ENCODE results near the gene TOMM70. TPM values are rescaled to one million over a fixed set of nuclear protein-coding genes. Genes with fewer than 3 reads are reported as not detected.
A peak's percentile ranks its signal among the peaks of the same experiment; 100 is the strongest.
"Not testable (repeated sequence)": the region's sequence is repeated elsewhere in the genome, so short reads cannot be mapped to it uniquely, and the experiment has no call there.

TOMM70 gene
- total RNA-seq, 2 experiments from 2014 or later: 48.5 to 48.6 TPM

GRCh38 chr3:100354850-100355249 lies 46.0 kb downstream of the TOMM70 start:
- no peak overlapping the region for H3K27ac Mint-ChIP-seq
- peaks cover 6% of the 10 kb centered on the region for H3K9me3 Mint-ChIP-seq
- intact Hi-C loops (cut with micrococcal nuclease): no loop called here
- no peaks in the 10 kb centered on the region for H3K4me1 Mint-ChIP-seq (ENCODE audit: low read depth)
- no peaks in the 10 kb centered on the region for H3K27me3 Mint-ChIP-seq (ENCODE audit: low read depth)
- no peak overlapping the region for H3K4me3 Mint-ChIP-seq
- no peak for DNase-seq
- CTCF ChIA-PET: interaction anchor here (1.1 kb wide), 1 partner anchor 1219 kb away, joined by 3 read pairs; the partner anchor contains the start of gene PCNP
- peaks cover 52% of the 10 kb centered on the region for H3K36me3 Mint-ChIP-seq (ENCODE audit: low read depth)

DNA sequence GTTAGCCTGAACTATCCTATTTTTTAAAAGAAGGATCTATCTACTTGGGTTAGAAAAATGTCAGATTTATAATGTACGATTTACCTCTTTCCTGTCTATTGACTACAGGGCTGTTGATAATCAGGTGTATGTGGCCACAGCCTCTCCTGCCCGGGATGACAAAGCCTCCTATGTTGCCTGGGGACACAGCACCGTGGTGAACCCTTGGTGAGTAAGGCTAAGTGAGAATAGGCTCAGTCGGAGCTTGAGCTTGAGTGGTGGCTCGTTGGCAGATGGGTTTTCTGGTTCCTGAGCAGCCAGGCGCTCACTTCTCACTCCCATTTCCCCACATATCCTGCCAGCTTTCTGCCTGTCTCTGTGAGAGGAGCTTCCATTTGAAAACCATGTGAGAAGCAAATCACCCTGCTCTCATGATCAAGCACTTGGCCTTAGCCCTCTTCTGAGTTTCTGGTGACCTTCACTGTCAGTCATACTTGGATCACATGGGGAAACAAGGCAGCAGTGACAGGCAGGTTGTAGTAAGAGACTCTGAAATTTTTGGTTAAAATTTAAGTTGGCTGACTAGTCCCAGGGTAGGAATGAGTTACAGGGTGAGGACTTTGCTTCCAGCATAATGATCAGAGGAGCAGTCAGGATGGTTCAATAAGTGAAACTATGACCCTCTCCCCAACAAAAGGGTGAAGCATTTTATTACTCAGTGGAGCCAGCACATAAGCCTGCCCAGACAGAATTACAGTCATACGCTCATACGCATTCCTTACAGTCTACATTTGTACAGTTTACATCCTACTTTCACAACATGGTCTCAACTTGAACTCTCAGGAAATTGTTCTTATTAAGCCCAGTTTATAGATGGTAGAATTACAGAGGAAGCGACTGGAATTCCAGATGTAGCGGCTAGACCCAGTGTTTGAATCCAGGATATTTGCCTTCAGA lies 48.3 kb downstream of the TOMM70 start:
- H3K36me3 Mint-ChIP-seq (ENCODE audit: low read depth): peaks cover 47% of the 10 kb centered on the region
- CTCF ChIA-PET: no interaction called here
- H3K9me3 Mint-ChIP-seq: peaks cover 6% of the 10 kb centered on the region
- H3K27me3 Mint-ChIP-seq (ENCODE audit: low read depth): no peaks in the 10 kb centered on the region
- H3K27ac Mint-ChIP-seq: no peak overlapping the region
- no peak overlapping the region for H3K4me3 Mint-ChIP-seq
- no peaks in the 10 kb centered on the region for H3K4me1 Mint-ChIP-seq (ENCODE audit: low read depth)
- DNase-seq: no peak
- intact Hi-C loops (cut with micrococcal nuclease): no loop called here

DNA sequence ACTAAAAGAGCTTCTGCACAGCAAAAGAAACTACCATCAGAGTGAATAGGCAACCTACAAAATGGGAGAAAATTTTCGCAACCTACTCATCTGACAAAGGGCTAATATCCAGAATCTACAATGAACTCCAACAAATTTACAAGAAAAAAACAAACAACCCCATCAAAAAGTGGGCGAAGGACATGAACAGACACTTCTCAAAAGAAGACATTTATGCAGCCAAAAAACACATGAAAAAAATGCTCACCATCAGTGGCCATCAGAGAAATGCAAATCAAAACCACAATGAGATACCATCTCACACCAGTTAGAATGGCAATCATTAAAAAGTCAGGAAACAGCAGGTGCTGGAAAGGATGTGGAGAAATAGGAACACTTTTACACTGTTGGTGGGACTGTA lies 49.1 kb downstream of the TOMM70 start:
- DNase-seq; CTCF ChIA-PET; intact Hi-C loops (cut with micrococcal nuclease); H3K27ac Mint-ChIP-seq; H3K27me3 Mint-ChIP-seq (ENCODE audit: low read depth); H3K4me1 Mint-ChIP-seq (ENCODE audit: low read depth); H3K4me3 Mint-ChIP-seq; H3K9me3 Mint-ChIP-seq: not testable (repeated sequence)
- peaks cover 50% of the 10 kb centered on the region for H3K36me3 Mint-ChIP-seq (ENCODE audit: low read depth)

- Mint-ChIP-seq H3K4me3 (no peak overlapping the region), H3K9me3 (peaks cover 6% of the 10 kb centered on the region), H3K4me1 (ENCODE audit: low read depth) (peaks cover 5% of the 10 kb centered on the region), H3K27me3 (ENCODE audit: low read depth) (no peaks in the 10 kb centered on the region), H3K36me3 (ENCODE audit: low read depth) (peaks cover 56% of the 10 kb centered on the region), H3K27ac (no peak overlapping the region)
- DNase-seq: no peak
- intact Hi-C loops (cut with micrococcal nuclease): no loop called here
- CTCF ChIA-PET: no interaction called here
Observed at GRCh38 chr3:100348727-100349126, 52.2 kb downstream of the TOMM70 start.

- CTCF ChIA-PET: no interaction called here
- no peak for DNase-seq
- Mint-ChIP-seq H3K9me3 (no peaks in the 10 kb centered on the region), H3K36me3 (ENCODE audit: low read depth) (peaks cover 32% of the 10 kb centered on the region), H3K4me3 (no peak overlapping the region), H3K27ac (no peak overlapping the region), H3K27me3 (ENCODE audit: low read depth) (no peaks in the 10 kb centered on the region), H3K4me1 (ENCODE audit: low read depth) (peaks cover 27% of the 10 kb centered on the region)
- intact Hi-C loops (cut with micrococcal nuclease): no loop called here
Observed at GRCh38 chr3:100340527-100340926, 60.4 kb downstream of the TOMM70 start.

- Mint-ChIP-seq H3K4me1 (ENCODE audit: low read depth) (peaks cover 33% of the 10 kb centered on the region), H3K36me3 (ENCODE audit: low read depth) (peaks cover 30% of the 10 kb centered on the region), H3K9me3 (no peaks in the 10 kb centered on the region), H3K4me3 (no peak overlapping the region), H3K27me3 (ENCODE audit: low read depth) (no peaks in the 10 kb centered on the region), H3K27ac (no peak overlapping the region)
- DNase-seq: no peak
- intact Hi-C loops (cut with micrococcal nuclease): loop anchor here (10.0 kb wide), 1 partner anchor 1235 kb away; the partner anchor contains the start of gene PCNP
- CTCF ChIA-PET: no interaction called here
Observed at GRCh38 chr3:100339786-100340185, 61.1 kb downstream of the TOMM70 start.

DNA sequence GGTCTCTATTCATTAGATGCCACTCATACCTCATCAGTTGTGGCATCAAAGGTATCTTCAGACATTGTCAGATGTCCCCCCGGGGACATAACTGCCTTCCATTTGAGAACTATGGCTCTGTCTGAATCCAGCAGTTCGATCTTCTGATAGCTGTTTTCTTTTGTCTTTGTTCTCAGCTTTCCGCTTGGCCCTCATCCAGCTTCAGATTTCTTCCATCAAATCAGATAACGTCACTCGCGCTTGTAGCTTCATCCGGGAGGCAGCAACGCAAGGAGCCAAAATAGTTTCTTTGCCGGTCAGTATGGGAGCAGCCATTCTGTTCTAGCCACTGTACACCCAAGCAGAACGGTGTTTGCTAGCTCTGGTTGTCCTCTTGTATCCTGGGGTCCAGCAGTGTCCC lies 62.0 kb downstream of the TOMM70 start:
- H3K4me3 Mint-ChIP-seq: no peak overlapping the region
- H3K4me1 Mint-ChIP-seq (ENCODE audit: low read depth): peaks cover 33% of the 10 kb centered on the region
- no peaks in the 10 kb centered on the region for H3K27me3 Mint-ChIP-seq (ENCODE audit: low read depth)
- H3K9me3 Mint-ChIP-seq: no peaks in the 10 kb centered on the region
- CTCF ChIA-PET: interaction anchor here (0.7 to 0.8 kb wide), 2 partner anchors 17 to 22 kb away, joined by 3 read pairs; no protein-coding TSS in a partner anchor
- no peak overlapping the region for H3K27ac Mint-ChIP-seq
- peaks cover 26% of the 10 kb centered on the region for H3K36me3 Mint-ChIP-seq (ENCODE audit: low read depth)
- no peak for DNase-seq
- intact Hi-C loops (cut with micrococcal nuclease): loop anchor here (1.0 to 10.0 kb wide), 2 partner anchors 7 to 1236 kb away; partner anchors contain the start of gene PCNP

GRCh38 chr3:100336229-100336628 lies 64.7 kb downstream of the TOMM70 start:
- intact Hi-C loops (cut with micrococcal nuclease): loop anchor here (10.0 kb wide), 1 partner anchor 1239 kb away; the partner anchor contains the start of gene PCNP
- CTCF ChIA-PET: interaction anchor here (1.6 kb wide), 1 partner anchor 19 kb away, joined by 7 read pairs; no protein-coding TSS in a partner anchor
- not testable (repeated sequence) for H3K4me3 Mint-ChIP-seq; H3K27me3 Mint-ChIP-seq (ENCODE audit: low read depth); H3K27ac Mint-ChIP-seq; DNase-seq; H3K9me3 Mint-ChIP-seq
- H3K4me1 Mint-ChIP-seq (ENCODE audit: low read depth): peaks cover 26% of the 10 kb centered on the region
- H3K36me3 Mint-ChIP-seq (ENCODE audit: low read depth): peaks cover 12% of the 10 kb centered on the region

DNA sequence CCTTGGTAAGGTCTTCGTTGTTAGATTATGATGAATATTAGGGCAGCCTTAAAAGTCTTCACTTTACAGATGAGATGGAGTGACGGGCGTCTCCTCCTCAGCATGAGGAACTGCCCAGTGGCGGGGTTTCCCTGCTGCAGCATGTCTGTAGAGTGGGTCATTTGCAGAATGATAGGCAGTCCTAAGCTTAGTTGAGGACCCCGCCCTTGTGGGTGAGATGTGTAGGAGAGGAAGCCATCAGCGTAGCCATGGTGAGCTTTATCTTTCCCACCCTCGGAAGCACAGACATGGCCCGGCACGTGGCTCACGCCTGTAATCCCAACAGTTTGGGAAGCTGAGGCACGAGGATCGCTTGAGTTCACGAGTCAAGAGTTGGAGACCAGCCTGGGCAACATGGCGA lies 65.5 kb downstream of the TOMM70 start:
- Mint-ChIP-seq H3K27me3 (ENCODE audit: low read depth) (no peaks in the 10 kb centered on the region), H3K9me3 (no peaks in the 10 kb centered on the region), H3K27ac (peak overlapping the region; percentile 86), H3K4me3 (peak overlapping the region; percentile 86), H3K4me1 (ENCODE audit: low read depth) (peaks cover 26% of the 10 kb centered on the region), H3K36me3 (ENCODE audit: low read depth) (peaks cover 5% of the 10 kb centered on the region)
- intact Hi-C loops (cut with micrococcal nuclease): loop anchor here (1.0 to 10.0 kb wide), 3 partner anchors 263 to 1239 kb away; partner anchors contain the start of genes PCNP and TFG
- CTCF ChIA-PET: interaction anchor here (0.8 to 1.6 kb wide), 5 partner anchors 17 to 299 kb away, joined by 3 to 7 read pairs (median 3); no protein-coding TSS in a partner anchor
- DNase-seq: peak; percentile 30

DNA sequence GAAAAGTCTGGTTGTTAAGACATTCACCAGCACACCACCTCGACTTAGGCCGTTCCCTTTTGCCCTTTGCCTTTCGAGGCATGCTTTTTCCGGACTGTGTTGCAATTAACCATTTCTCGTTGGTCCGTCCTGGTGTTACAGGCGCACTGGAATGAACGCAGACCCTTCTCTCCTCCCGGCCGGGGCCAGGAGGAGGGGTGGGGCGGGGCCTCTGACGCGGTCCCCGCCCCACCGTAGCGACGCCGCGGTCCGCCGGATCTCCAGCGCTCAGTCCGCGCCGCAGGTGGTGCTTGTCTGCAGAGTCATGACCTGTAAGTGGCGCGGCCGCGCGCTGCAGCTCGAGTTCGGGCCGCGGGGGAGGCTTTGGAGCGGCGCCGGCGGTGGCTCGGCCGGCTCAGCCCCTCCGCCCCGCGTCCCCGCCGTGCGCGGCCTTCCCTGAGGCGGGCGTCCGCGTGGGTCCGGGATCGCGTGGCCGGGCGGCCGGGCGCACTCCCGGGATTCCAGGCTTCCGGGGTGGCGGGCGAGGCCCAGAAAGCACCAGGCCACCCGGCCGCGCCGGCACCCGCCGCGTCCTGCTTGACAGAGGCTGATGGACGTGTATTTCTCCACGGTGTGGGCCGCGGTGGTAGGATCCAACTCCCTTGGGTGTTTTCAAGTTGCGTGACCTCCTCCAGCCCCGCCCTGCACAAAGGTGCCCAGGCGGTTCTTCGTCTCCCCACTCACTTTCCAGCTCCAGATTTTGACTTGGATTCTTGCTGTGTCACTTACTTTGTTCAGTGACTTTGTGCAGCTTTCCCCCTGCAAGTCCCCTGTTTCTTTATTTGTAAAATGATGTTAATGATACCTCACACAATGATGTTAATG lies 66.2 kb downstream of the TOMM70 start, which contains the start of gene NIT2:
TSS of gene NIT2 (plus strand) at position 270 of the 864 bp plus-strand sequence. CDS start at position 305, 35 bp downstream.
- H3K36me3 Mint-ChIP-seq (ENCODE audit: low read depth): peaks cover 4% of the 10 kb centered on the region
- intact Hi-C loops (cut with micrococcal nuclease): loop anchor here (1.0 to 10.0 kb wide), 8 partner anchors 16 to 1240 kb away; partner anchors contain the start of genes LNP1, PCNP, TBC1D23 and TFG
- CTCF ChIA-PET: interaction anchor here (0.7 to 1.6 kb wide), 5 partner anchors 17 to 299 kb away, joined by 3 to 7 read pairs (median 3); no protein-coding TSS in a partner anchor
- DNase-seq: peak; percentile 82
- H3K27me3 Mint-ChIP-seq (ENCODE audit: low read depth): no peaks in the 10 kb centered on the region
- no peaks in the 10 kb centered on the region for H3K9me3 Mint-ChIP-seq
- H3K27ac Mint-ChIP-seq: peak within 1 kb of the TSS; percentile 86
- peaks cover 26% of the 10 kb centered on the region for H3K4me1 Mint-ChIP-seq (ENCODE audit: low read depth)
- H3K4me3 Mint-ChIP-seq: peak within 1 kb of the TSS; percentile 86

- H3K4me1 Mint-ChIP-seq (ENCODE audit: low read depth): peaks cover 26% of the 10 kb centered on the region
- DNase-seq: no peak
- H3K4me3 Mint-ChIP-seq: peak overlapping the region; percentile 74
- CTCF ChIA-PET: interaction anchor here (0.7 kb wide), 1 partner anchor 66 kb away, joined by 3 read pairs; no protein-coding TSS in a partner anchor
- no peaks in the 10 kb centered on the region for H3K9me3 Mint-ChIP-seq
- peak overlapping the region; percentile 55 for H3K27ac Mint-ChIP-seq
- H3K27me3 Mint-ChIP-seq (ENCODE audit: low read depth): no peaks in the 10 kb centered on the region
- intact Hi-C loops (cut with micrococcal nuclease): loop anchor here (1.0 to 10.0 kb wide), 7 partner anchors 16 to 1241 kb away; partner anchors contain the start of genes LNP1, PCNP, TBC1D23 and TMEM45A
- peaks cover 4% of the 10 kb centered on the region for H3K36me3 Mint-ChIP-seq (ENCODE audit: low read depth)
Observed at GRCh38 chr3:100333970-100334487, 66.9 kb downstream of the TOMM70 start.
